Measurements from ENCODE around the gene LRCH1. TPM values are rescaled to one million over a fixed set of nuclear protein-coding genes. Genes with fewer than 3 reads are reported as not detected.
A peak's percentile ranks its signal among the peaks of the same experiment; 100 is the strongest.

LRCH1 gene
- total and polyA plus RNA-seq, 2 of the 13 experiments (the other 11 are each of a cell fraction or from before 2014, with no cell fraction given) = 4.1 to 12.6 TPM

GRCh38 chr13:46553886-46554858 lies 1.2 kb downstream of the LRCH1 start (continued):
- peak; percentile 31 for TF ChIP-seq HDAC1 (CRISPR knock-in tag; IDR thresholded peaks at IDR 0.05)
- no peak for TF ChIP-seq EZH2 (conservative IDR thresholded peaks at IDR 0.05; ENCODE audit: low read depth, low read length)
- no peak for TF ChIP-seq MAF1 (CRISPR knock-in tag; IDR thresholded peaks at IDR 0.05; ENCODE audit: borderline replicate concordance)
- TF ChIP-seq ZSCAN22 (CRISPR knock-in tag; IDR thresholded peaks at IDR 0.05) = no peak
- no peak for TF ChIP-seq ZNF446 (CRISPR knock-in tag; IDR thresholded peaks at IDR 0.05)
- TF ChIP-seq ZNF567 (CRISPR knock-in tag; IDR thresholded peaks at IDR 0.05; ENCODE audit: borderline replicate concordance) = no peak
- no peak for TF ChIP-seq SP140L (CRISPR knock-in tag; IDR thresholded peaks at IDR 0.05; ENCODE audit: borderline replicate concordance)
- TF ChIP-seq ZNF841 (CRISPR knock-in tag; IDR thresholded peaks at IDR 0.05; ENCODE audit: borderline replicate concordance) = no peak
- TF ChIP-seq ZNF496 (CRISPR knock-in tag; IDR thresholded peaks at IDR 0.05; ENCODE audit: insufficient replicate concordance) = no peak
- no peak for TF ChIP-seq ZBTB14 (CRISPR knock-in tag; IDR thresholded peaks at IDR 0.05)
- TF ChIP-seq ZNF136 (CRISPR knock-in tag; IDR thresholded peaks at IDR 0.05; ENCODE audit: low read depth) = no peak
- TF ChIP-seq ETV6 (CRISPR knock-in tag; conservative IDR thresholded peaks at IDR 0.05) = no peak
- TF ChIP-seq FUBP1 (CRISPR knock-in tag; IDR thresholded peaks at IDR 0.05; ENCODE audit: borderline replicate concordance) = no peak
- no peak for TF ChIP-seq ZNF761 (CRISPR knock-in tag; conservative IDR thresholded peaks at IDR 0.05)
- no peak for TF ChIP-seq ZNF740 (CRISPR knock-in tag; IDR thresholded peaks at IDR 0.05)
- no peak for TF ChIP-seq DMAP1 (CRISPR knock-in tag; IDR thresholded peaks at IDR 0.05)
- TF ChIP-seq MTF2 (CRISPR knock-in tag; IDR thresholded peaks at IDR 0.05; ENCODE audit: borderline replicate concordance) = no peak
- TF ChIP-seq NBN (conservative IDR thresholded peaks at IDR 0.05) = no peak
- TF ChIP-seq POLR2AphosphoS2 (IDR thresholded peaks at IDR 0.05; ENCODE audit: low read depth, low read length) = no peak
- TF ChIP-seq ZFP41 (CRISPR knock-in tag; IDR thresholded peaks at IDR 0.05; ENCODE audit: borderline replicate concordance) = no peak
- no peak for TF ChIP-seq FOXK1 (CRISPR knock-in tag; IDR thresholded peaks at IDR 0.05; ENCODE audit: borderline replicate concordance, low read depth)
- no peak; the same call in 2 of the 3 replicates for TF ChIP-seq MXI1 (IDR thresholded peaks at IDR 0.05; ENCODE audit: borderline replicate concordance, low read depth, low read length)
- no peak for TF ChIP-seq AHR (CRISPR knock-in tag; IDR thresholded peaks at IDR 0.05)
- no peak for TF ChIP-seq ZNF263 (CRISPR knock-in tag; IDR thresholded peaks at IDR 0.05)
- TF ChIP-seq ZBTB33 (CRISPR knock-in tag; IDR thresholded peaks at IDR 0.05) = no peak
- TF ChIP-seq POLR2AphosphoS5 (IDR thresholded peaks at IDR 0.05; ENCODE audit: low read depth, low read length) = peak; percentile 52; the same call in 1 of the 2 replicates

All from HepG2 (cell line).